Measurements from ENCODE around the gene CEACAM8.
"Not testable (repeated sequence)": the region's sequence is repeated elsewhere in the genome, so short reads cannot be mapped to it uniquely, and the experiment has no call there.

Gene CEACAM8

DNA sequence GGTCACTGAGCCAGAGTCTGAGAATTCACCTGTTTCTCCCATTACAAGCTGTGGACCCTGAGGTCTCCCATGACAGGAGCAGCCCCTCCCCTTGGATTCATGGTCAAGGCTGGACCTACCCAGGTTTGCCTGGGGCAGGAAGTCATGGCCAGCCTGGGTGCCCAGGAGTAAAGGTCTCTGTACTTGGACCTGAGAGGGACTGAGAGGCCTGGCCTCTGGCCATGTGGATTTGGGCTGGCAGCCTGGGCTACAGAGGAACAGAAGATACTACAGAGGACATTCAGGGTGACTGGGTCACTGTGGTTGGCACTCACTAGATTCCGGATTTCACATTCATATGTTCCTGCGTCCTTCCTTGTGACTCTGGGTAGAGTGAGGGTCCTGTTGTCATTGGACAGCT, 31.5 kb upstream of the CEACAM8 start (continued):
- no peak for TF ChIP-seq ZBTB21 (tag by site-specific recombination; IDR thresholded peaks at IDR 0.05)
- TF ChIP-seq, protein P1, sequence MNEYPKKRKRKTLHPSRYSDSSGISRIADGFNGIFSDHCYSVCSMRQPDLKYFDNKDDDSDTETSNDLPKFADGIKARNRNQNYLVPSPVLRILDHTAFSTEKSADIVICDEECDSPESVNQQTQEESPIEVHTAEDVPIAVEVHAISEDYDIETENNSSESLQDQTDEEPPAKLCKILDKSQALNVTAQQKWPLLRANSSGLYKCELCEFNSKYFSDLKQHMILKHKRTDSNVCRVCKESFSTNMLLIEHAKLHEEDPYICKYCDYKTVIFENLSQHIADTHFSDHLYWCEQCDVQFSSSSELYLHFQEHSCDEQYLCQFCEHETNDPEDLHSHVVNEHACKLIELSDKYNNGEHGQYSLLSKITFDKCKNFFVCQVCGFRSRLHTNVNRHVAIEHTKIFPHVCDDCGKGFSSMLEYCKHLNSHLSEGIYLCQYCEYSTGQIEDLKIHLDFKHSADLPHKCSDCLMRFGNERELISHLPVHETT (tag by site-specific recombination; IDR thresholded peaks at IDR 0.05) = no peak
- no peak for TF ChIP-seq ZNF155 (tag by site-specific recombination; IDR thresholded peaks at IDR 0.05)
- TF ChIP-seq ZNF600 (tag by site-specific recombination; IDR thresholded peaks at IDR 0.05) = no peak
- no peak for TF ChIP-seq YY2 (tag by site-specific recombination; IDR thresholded peaks at IDR 0.05)
- TF ChIP-seq ZNF626 (tag by site-specific recombination; IDR thresholded peaks at IDR 0.05) = no peak
- TF ChIP-seq MEIS1 (CRISPR knock-in tag; IDR thresholded peaks at IDR 0.05; ENCODE audit: borderline replicate concordance) = no peak

- no peak for TF ChIP-seq ZNF76 (tag by site-specific recombination; IDR thresholded peaks at IDR 0.05; ENCODE audit: borderline replicate concordance, low read depth)
- TF ChIP-seq ZNF341 (tag by site-specific recombination; IDR thresholded peaks at IDR 0.05; ENCODE audit: low read depth) = no peak
- TF ChIP-seq HOXD13 (CRISPR knock-in tag; IDR thresholded peaks at IDR 0.05; ENCODE audit: borderline replicate concordance) = no peak
- TF ChIP-seq INSM2 (tag by site-specific recombination; IDR thresholded peaks at IDR 0.05) = no peak
- no peak for TF ChIP-seq KLF9 (tag by site-specific recombination; IDR thresholded peaks at IDR 0.05; ENCODE audit: low read depth)
- no peak for TF ChIP-seq ZNF48 (tag by site-specific recombination; IDR thresholded peaks at IDR 0.05)
- no peak for TF ChIP-seq ZNF776 (tag by site-specific recombination; IDR thresholded peaks at IDR 0.05; ENCODE audit: borderline replicate concordance)
- no peak for TF ChIP-seq ZNF138 (tag by site-specific recombination; IDR thresholded peaks at IDR 0.05; ENCODE audit: borderline replicate concordance)
- no peak overlapping the region for H3K4me3 ChIP-seq (ENCODE audit: low read depth, low read length)
- no peak overlapping the region for H3K27ac ChIP-seq (ENCODE audit: extremely low read depth, low read depth, low read length)
- ChIA-PET POLR2A (no interaction called here), CTCF (interaction anchor here (0.6 to 3.9 kb wide), 4 partner anchors 13 to 912 kb away, joined by 4 to 35 read pairs (median 8); no protein-coding TSS in a partner anchor)
- H3K9me3 ChIP-seq (ENCODE audit: control insufficient read depth, insufficient read depth, low read depth, low read length) = no peaks in the 10 kb centered on the region
- H3K4me1 ChIP-seq (ENCODE audit: control insufficient read depth, insufficient read depth, low read length) = no peaks in the 10 kb centered on the region
- H3K36me3 ChIP-seq (ENCODE audit: control insufficient read depth in 2 of 2, insufficient read depth in 1 of 2, low read length in 2 of 2) = no peaks in the 10 kb centered on the region
Measured at GRCh38 chr19:42619271-42619670, 24.5 kb upstream of the CEACAM8 start.

GRCh38 chr19:42613666-42614065, 18.9 kb upstream of the CEACAM8 start:
- ChIA-PET CTCF (interaction anchor here (0.5 to 1.9 kb wide), 5 partner anchors 15 to 81 kb away, joined by 3 to 17 read pairs (median 3); no protein-coding TSS in a partner anchor), POLR2A (interaction anchor here (0.6 kb wide), 1 partner anchor 489 kb away, joined by 8 read pairs; no protein-coding TSS in a partner anchor)
- Histone ChIP-seq H3K27ac (ENCODE audit: extremely low read depth, low read depth, low read length) (no peak overlapping the region), H3K9me3 (ENCODE audit: control insufficient read depth, insufficient read depth, low read depth, low read length) (no peaks in the 10 kb centered on the region), H3K4me3 (ENCODE audit: low read depth, low read length) (no peak overlapping the region), H3K4me1 (ENCODE audit: control insufficient read depth, insufficient read depth, low read length) (no peaks in the 10 kb centered on the region), H3K36me3 (ENCODE audit: control insufficient read depth in 2 of 2, insufficient read depth in 1 of 2, low read length in 2 of 2) (no peaks in the 10 kb centered on the region)
- TF ChIP-seq ZNF280C (tag by site-specific recombination; IDR thresholded peaks at IDR 0.05) (no peak), HOXA7 (CRISPR knock-in tag; IDR thresholded peaks at IDR 0.05; ENCODE audit: borderline replicate concordance) (no peak)

DNA sequence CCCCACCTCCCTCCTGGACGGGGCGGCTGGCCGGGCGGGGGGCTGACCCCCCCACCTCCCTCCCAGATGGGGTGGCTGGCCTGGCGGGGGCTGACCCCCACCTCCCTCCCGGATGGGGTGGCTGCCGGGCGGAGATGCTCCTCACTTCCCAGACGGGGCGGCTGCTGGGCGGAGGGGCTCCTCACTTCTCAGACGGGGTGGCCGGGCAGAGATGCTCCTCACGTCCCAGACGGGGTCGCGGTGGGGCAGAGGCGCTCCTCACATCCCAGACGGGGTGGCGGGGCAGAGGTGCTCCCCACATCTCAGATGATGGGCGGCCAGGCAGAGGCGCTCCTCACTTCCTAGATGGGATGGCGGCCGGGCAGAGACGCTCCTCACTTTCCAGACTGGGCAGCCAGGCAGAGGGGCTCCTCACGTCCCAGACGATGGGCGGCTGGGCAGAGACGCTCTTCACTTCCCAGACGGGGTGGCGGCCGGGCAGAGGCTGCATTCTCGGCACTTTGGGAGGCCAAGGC, 15.7 kb upstream of the CEACAM8 start:
- H3K4me1 ChIP-seq (ENCODE audit: control insufficient read depth, insufficient read depth, low read length); CTCF ChIA-PET; H3K4me3 ChIP-seq (ENCODE audit: low read depth, low read length); POLR2A ChIA-PET; H3K27ac ChIP-seq (ENCODE audit: extremely low read depth, low read depth, low read length); H3K36me3 ChIP-seq (ENCODE audit: control insufficient read depth in 2 of 2, insufficient read depth in 1 of 2, low read length in 2 of 2); H3K9me3 ChIP-seq (ENCODE audit: control insufficient read depth, insufficient read depth, low read depth, low read length): not testable (repeated sequence)

All from HEK293 (cell line).